GM21576 (cell line): Measurements from ENCODE around the gene LRCH1.

Experiments used
- ATAC-seq: cut with Tn5 transposase; IDR thresholded peaks from one replicate; pipeline ENCODE4 v1.9.1; 2021; ENCODE audit warnings: mild to moderate bottlenecking, moderate library complexity; ENCODE audit not compliant: unreplicated experiment

LRCH1 gene

GRCh38 chr13:46592385-46592784 is 39.4 kb downstream of the LRCH1 start:
- no peak for ATAC-seq

- no peak for ATAC-seq
Measured at GRCh38 chr13:46593398-46593797, 40.4 kb downstream of the LRCH1 start.

- no peak for ATAC-seq
Measured at GRCh38 chr13:46594374-46595078, 41.6 kb downstream of the LRCH1 start.

- ATAC-seq, result peak; percentile 44
Measured at GRCh38 chr13:46595136-46595884, 42.3 kb downstream of the LRCH1 start.

GRCh38 chr13:46595885-46596275 is 42.9 kb downstream of the LRCH1 start:
- no peak for ATAC-seq

GRCh38 chr13:46596466-46596865 is 43.5 kb downstream of the LRCH1 start:
- ATAC-seq, result no peak

- peak; percentile 43 for ATAC-seq
Measured at GRCh38 chr13:46598140-46598819, 45.3 kb downstream of the LRCH1 start.

GRCh38 chr13:46598820-46599180 is 45.8 kb downstream of the LRCH1 start:
- peak; percentile 37 for ATAC-seq

- no peak for ATAC-seq
Measured at GRCh38 chr13:46600943-46601311, 48.0 kb downstream of the LRCH1 start.

- ATAC-seq, result no peak
Measured at GRCh38 chr13:46602531-46602930, 49.6 kb downstream of the LRCH1 start.

GRCh38 chr13:46603165-46603603 is 50.2 kb downstream of the LRCH1 start:
- no peak for ATAC-seq

- ATAC-seq, result no peak
Measured at GRCh38 chr13:46604226-46604990, 51.4 kb downstream of the LRCH1 start.

- ATAC-seq, result no peak
Measured at GRCh38 chr13:46605076-46605824, 52.3 kb downstream of the LRCH1 start.

GRCh38 chr13:46605825-46606554 is 53.0 kb downstream of the LRCH1 start:
- ATAC-seq, result peak; percentile 43

GRCh38 chr13:46606970-46607369 is 54.0 kb downstream of the LRCH1 start:
- ATAC-seq, result no peak

GRCh38 chr13:46607768-46608564 is 55.0 kb downstream of the LRCH1 start:
- no peak for ATAC-seq

- ATAC-seq, result no peak
Measured at GRCh38 chr13:46609052-46609451, 56.1 kb downstream of the LRCH1 start.

- ATAC-seq, result no peak
Measured at GRCh38 chr13:46609726-46610125, 56.8 kb downstream of the LRCH1 start.

- ATAC-seq, result no peak
Measured at GRCh38 chr13:46612267-46612666, 59.3 kb downstream of the LRCH1 start.
